Measurements from ENCODE around the gene CFAP73.
"Not testable (repeated sequence)": the region's sequence is repeated elsewhere in the genome, so short reads cannot be mapped to it uniquely, and the experiment has no call there.

The CFAP73 gene

GRCh38 chr12:113149361-113150150 is at the start of gene CFAP73:
Gene CFAP73 (plus strand): TSS chr12:113149724. CDS start chr12:113149858, 134 bp downstream.
- DNase-seq (ENCODE audit: low read depth in 2 of 3, low spot score in 2 of 3), result no peak

- no peak for DNase-seq (ENCODE audit: low read depth in 2 of 3, low spot score in 2 of 3)
These were observed 49.8 kb upstream of the CFAP73 start for GRCh38 chr12:113099764-113100163.

- no peak for DNase-seq (ENCODE audit: low read depth in 2 of 3, low spot score in 2 of 3)
These were observed 47.8 kb upstream of the CFAP73 start for GRCh38 chr12:113101751-113102150.

- no peak for DNase-seq (ENCODE audit: low read depth in 2 of 3, low spot score in 2 of 3)
These were observed 46.7 kb upstream of the CFAP73 start for GRCh38 chr12:113102811-113103210.

GRCh38 chr12:113103756-113104450 is 45.6 kb upstream of the CFAP73 start:
- DNase-seq (ENCODE audit: low read depth in 2 of 3, low spot score in 2 of 3), result no peak

- DNase-seq (ENCODE audit: low read depth in 2 of 3, low spot score in 2 of 3), result no peak
These were observed 44.5 kb upstream of the CFAP73 start for GRCh38 chr12:113104953-113105510.

- no peak for DNase-seq (ENCODE audit: low read depth in 2 of 3, low spot score in 2 of 3)
These were observed 43.8 kb upstream of the CFAP73 start for GRCh38 chr12:113105606-113106271.

- no peak for DNase-seq (ENCODE audit: low read depth in 2 of 3, low spot score in 2 of 3)
These were observed 43.2 kb upstream of the CFAP73 start for GRCh38 chr12:113106361-113106760.

- DNase-seq (ENCODE audit: low read depth in 2 of 3, low spot score in 2 of 3), result no peak
These were observed 41.2 kb upstream of the CFAP73 start for GRCh38 chr12:113108308-113108707.

- no peak for DNase-seq (ENCODE audit: low read depth in 2 of 3, low spot score in 2 of 3)
These were observed 40.2 kb upstream of the CFAP73 start for GRCh38 chr12:113109360-113109759.

- DNase-seq (ENCODE audit: low read depth in 2 of 3, low spot score in 2 of 3), result no peak
These were observed 39.5 kb upstream of the CFAP73 start for GRCh38 chr12:113109872-113110599.

GRCh38 chr12:113111247-113111646 is 38.3 kb upstream of the CFAP73 start:
- DNase-seq (ENCODE audit: low read depth in 2 of 3, low spot score in 2 of 3), result no peak

- no peak for DNase-seq (ENCODE audit: low read depth in 2 of 3, low spot score in 2 of 3)
These were observed 37.3 kb upstream of the CFAP73 start for GRCh38 chr12:113112043-113112899.

- no peak for DNase-seq (ENCODE audit: low read depth in 2 of 3, low spot score in 2 of 3)
These were observed 36.1 kb upstream of the CFAP73 start for GRCh38 chr12:113113397-113113796.

GRCh38 chr12:113114447-113115178 is 34.9 kb upstream of the CFAP73 start:
- no peak for DNase-seq (ENCODE audit: low read depth in 2 of 3, low spot score in 2 of 3)

GRCh38 chr12:113115455-113116126 is 33.9 kb upstream of the CFAP73 start:
- DNase-seq (ENCODE audit: low read depth in 2 of 3, low spot score in 2 of 3), result no peak

GRCh38 chr12:113116875-113117274 is 32.6 kb upstream of the CFAP73 start:
- no peak for DNase-seq (ENCODE audit: low read depth in 2 of 3, low spot score in 2 of 3)

GRCh38 chr12:113117684-113118083 is 31.8 kb upstream of the CFAP73 start:
- DNase-seq (ENCODE audit: low read depth in 2 of 3, low spot score in 2 of 3), result not testable (repeated sequence)

- DNase-seq (ENCODE audit: low read depth in 2 of 3, low spot score in 2 of 3), result no peak
These were observed 31.4 kb upstream of the CFAP73 start for GRCh38 chr12:113118142-113118541.

Measured in activated CD8-positive, alpha-beta memory T cell treated with anti-CD3 and anti-CD28 coated beads for 48 hours (primary cell).